WTC11 (cell line): ENCODE data around the gene ERH. TPM values are rescaled to one million over a fixed set of nuclear protein-coding genes. Genes with fewer than 3 reads are reported as not detected.

Experiments used
- ATAC-seq: fragments of 200-7000 bp; cut with Tn5 transposase; 2 replicates; pipeline ENCODE4 v1.10.0; 2021; ENCODE audit warnings: mild to moderate bottlenecking, moderate library complexity
- CTCF ChIA-PET: fragments of 300-600 bp; sonication (Branson Sonifier 250); formaldehyde crosslinking; loops from one replicate; lab custom pipeline; 2021; ENCODE audit warnings: antibody characterized with exemption; lab: Charles Lee
- POLR2A ChIA-PET: fragments of 350-600 bp; sonication (Branson Sonifier 250); formaldehyde crosslinking; loops from one replicate; lab custom pipeline; 2021; ENCODE audit warnings: antibody characterized with exemption; lab: Charles Lee
- DNase-seq: peaks from one replicate; pipeline ENCODE4 v3.0.0; 2021; ENCODE audit warnings: low spot score
- H3K27ac Mint-ChIP-seq: 2 replicates; pipeline ENCODE4 v1.8.0; 2021; ENCODE audit warnings: mixed read lengths
- H3K27me3 Mint-ChIP-seq: 2 replicates; pipeline ENCODE4 v1.8.0; 2021; ENCODE audit warnings: low read depth, mild to moderate bottlenecking, moderate library complexity, mixed read lengths
- H3K36me3 Mint-ChIP-seq: 2 replicates; pipeline ENCODE4 v1.8.0; 2021; ENCODE audit warnings: mixed read lengths
- H3K4me1 Mint-ChIP-seq: 2 replicates; pipeline ENCODE4 v1.8.0; 2022; ENCODE audit warnings: mixed read lengths
- H3K4me3 Mint-ChIP-seq: 2 replicates; pipeline ENCODE4 v1.8.0; 2021; ENCODE audit warnings: mild to moderate bottlenecking, moderate library complexity, mixed read lengths
- H3K9me3 Mint-ChIP-seq: 2 replicates; pipeline ENCODE4 v1.8.0; 2021; ENCODE audit warnings: mixed read lengths
- ATF3 ChIP-seq: sonication (generic); formaldehyde crosslinking; conservative IDR thresholded peaks from 2 replicates; pipeline ENCODE4 v1.8.1; 2022; ENCODE audit warnings: mild to moderate bottlenecking, missing genetic modification reagents
- EMX1 ChIP-seq: fragments of 250-450 bp; sonication (Bioruptor Pico); IDR thresholded peaks from 2 replicates; pipeline ENCODE4 v1.8.0; 2021; ENCODE audit warnings: mild to moderate bottlenecking
- GRHL2 ChIP-seq: fragments of 250-450 bp; sonication (Bioruptor Pico); IDR thresholded peaks from 2 replicates; pipeline ENCODE4 v1.8.0; 2022; ENCODE audit warnings: mild to moderate bottlenecking, moderate library complexity; ENCODE audit not compliant: insufficient replicate concordance, severe bottlenecking
- IRF2 ChIP-seq: sonication (generic); formaldehyde crosslinking; IDR thresholded peaks from 2 replicates; pipeline ENCODE4 v1.8.0; 2022; ENCODE audit warnings: low read depth, missing genetic modification reagents, borderline replicate concordance
- MYBL2 ChIP-seq: sonication (generic); formaldehyde crosslinking; IDR thresholded peaks from 2 replicates; pipeline ENCODE4 v1.8.1; 2023; ENCODE audit warnings: mild to moderate bottlenecking, moderate library complexity, missing genetic modification reagents
- NFYB ChIP-seq: sonication (generic); formaldehyde crosslinking; conservative IDR thresholded peaks from 2 replicates; pipeline ENCODE4 v1.8.0; 2022; ENCODE audit warnings: low read depth, missing genetic modification reagents
- PRDM15 ChIP-seq: sonication (generic); formaldehyde crosslinking; IDR thresholded peaks from 2 replicates; pipeline ENCODE4 v1.8.0; 2022; ENCODE audit warnings: missing genetic modification reagents
- PRRX2 ChIP-seq: fragments of 250-450 bp; sonication (Bioruptor Pico); IDR thresholded peaks from 2 replicates; pipeline ENCODE4 v1.8.0; 2021; ENCODE audit warnings: mild to moderate bottlenecking
- SOX15 ChIP-seq: fragments of 250-450 bp; sonication (Bioruptor Pico); IDR thresholded peaks from 2 replicates; pipeline ENCODE4 v1.9.0; 2021; ENCODE audit warnings: mild to moderate bottlenecking
- TEAD1 ChIP-seq: sonication (generic); formaldehyde crosslinking; IDR thresholded peaks from 2 replicates; pipeline ENCODE4 v1.8.0; 2022; ENCODE audit warnings: mild to moderate bottlenecking, missing genetic modification reagents
- ZMAT4 ChIP-seq: fragments of 250-450 bp; sonication (Bioruptor Pico); IDR thresholded peaks from 2 replicates; pipeline ENCODE4 v1.9.0; 2021; ENCODE audit warnings: mild to moderate bottlenecking
- ZNF138 ChIP-seq: sonication (generic); formaldehyde crosslinking; conservative IDR thresholded peaks from 2 replicates; pipeline ENCODE4 v1.8.1; 2022; ENCODE audit warnings: mild to moderate bottlenecking, moderate library complexity, missing genetic modification reagents
- total RNA-seq: library from RNA; stranded (reverse); gene quantifications from 3 replicates; pipeline ENCODE4 v1.2.3, GENCODE V29; 2021
- TF ChIP-seq, protein P1 (sequence below): sonication (generic); formaldehyde crosslinking; IDR thresholded peaks from 2 replicates; pipeline ENCODE4 v1.8.1; 2022; ENCODE audit warnings: low read depth, mild to moderate bottlenecking, moderate library complexity, missing genetic modification reagents, borderline replicate concordance
- TF ChIP-seq, protein P2 (sequence below): sonication (generic); formaldehyde crosslinking; IDR thresholded peaks from 2 replicates; pipeline ENCODE4 v1.8.1; 2022; ENCODE audit warnings: mild to moderate bottlenecking, missing genetic modification reagents, moderate library complexity, borderline replicate concordance
- TF ChIP-seq, protein P3 (sequence below): sonication (generic); formaldehyde crosslinking; IDR thresholded peaks from 2 replicates; pipeline ENCODE4 v1.8.0; 2023; ENCODE audit warnings: missing genetic modification reagents, mild to moderate bottlenecking, borderline replicate concordance
- TF ChIP-seq, protein P4 (sequence below): sonication (generic); formaldehyde crosslinking; IDR thresholded peaks from 2 replicates; pipeline ENCODE4 v1.8.0; 2022; ENCODE audit warnings: mild to moderate bottlenecking, missing genetic modification reagents
- TF ChIP-seq, protein P5 (sequence below): fragments of 250-450 bp; sonication (Bioruptor Pico); IDR thresholded peaks from 2 replicates; pipeline ENCODE4 v1.9.0; 2021; ENCODE audit warnings: mild to moderate bottlenecking

Gene ERH
- total RNA-seq, 1 experiment from 2014 or later = 363 TPM

DNA sequence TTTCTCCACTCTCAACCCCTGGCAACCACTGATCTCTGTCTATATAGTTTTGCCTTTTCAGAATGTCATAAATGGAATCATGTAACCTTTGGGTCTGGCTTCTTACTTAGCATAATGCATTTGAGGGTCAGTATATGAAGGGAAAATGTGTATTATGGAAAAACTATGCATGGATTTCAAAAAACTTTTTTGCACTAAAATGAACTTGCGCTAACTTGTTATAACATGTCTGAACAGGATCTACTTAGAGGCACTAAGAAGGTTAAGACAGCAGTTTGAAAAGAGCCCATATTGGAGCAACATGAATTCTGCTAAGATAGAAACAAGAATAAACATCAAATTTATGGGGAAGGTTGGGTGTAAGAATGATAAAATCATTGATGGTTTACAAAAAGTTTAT is 29.5 kb upstream of the ERH start (continued):
- TF ChIP-seq TEAD1 (CRISPR knock-in tag) (no peak), GRHL2 (CRISPR knock-in tag) (no peak), ZNF138 (CRISPR knock-in tag) (no peak), PRDM15 (CRISPR knock-in tag) (no peak), PRRX2 (CRISPR knock-in tag) (no peak), ZMAT4 (CRISPR knock-in tag) (no peak), SOX15 (CRISPR knock-in tag) (no peak), MYBL2 (no peak)
- TF ChIP-seq, protein P1, sequence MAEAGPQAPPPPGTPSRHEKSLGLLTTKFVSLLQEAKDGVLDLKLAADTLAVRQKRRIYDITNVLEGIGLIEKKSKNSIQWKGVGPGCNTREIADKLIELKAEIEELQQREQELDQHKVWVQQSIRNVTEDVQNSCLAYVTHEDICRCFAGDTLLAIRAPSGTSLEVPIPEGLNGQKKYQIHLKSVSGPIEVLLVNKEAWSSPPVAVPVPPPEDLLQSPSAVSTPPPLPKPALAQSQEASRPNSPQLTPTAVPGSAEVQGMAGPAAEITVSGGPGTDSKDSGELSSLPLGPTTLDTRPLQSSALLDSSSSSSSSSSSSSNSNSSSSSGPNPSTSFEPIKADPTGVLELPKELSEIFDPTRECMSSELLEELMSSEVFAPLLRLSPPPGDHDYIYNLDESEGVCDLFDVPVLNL (CRISPR knock-in tag) = no peak

DNA sequence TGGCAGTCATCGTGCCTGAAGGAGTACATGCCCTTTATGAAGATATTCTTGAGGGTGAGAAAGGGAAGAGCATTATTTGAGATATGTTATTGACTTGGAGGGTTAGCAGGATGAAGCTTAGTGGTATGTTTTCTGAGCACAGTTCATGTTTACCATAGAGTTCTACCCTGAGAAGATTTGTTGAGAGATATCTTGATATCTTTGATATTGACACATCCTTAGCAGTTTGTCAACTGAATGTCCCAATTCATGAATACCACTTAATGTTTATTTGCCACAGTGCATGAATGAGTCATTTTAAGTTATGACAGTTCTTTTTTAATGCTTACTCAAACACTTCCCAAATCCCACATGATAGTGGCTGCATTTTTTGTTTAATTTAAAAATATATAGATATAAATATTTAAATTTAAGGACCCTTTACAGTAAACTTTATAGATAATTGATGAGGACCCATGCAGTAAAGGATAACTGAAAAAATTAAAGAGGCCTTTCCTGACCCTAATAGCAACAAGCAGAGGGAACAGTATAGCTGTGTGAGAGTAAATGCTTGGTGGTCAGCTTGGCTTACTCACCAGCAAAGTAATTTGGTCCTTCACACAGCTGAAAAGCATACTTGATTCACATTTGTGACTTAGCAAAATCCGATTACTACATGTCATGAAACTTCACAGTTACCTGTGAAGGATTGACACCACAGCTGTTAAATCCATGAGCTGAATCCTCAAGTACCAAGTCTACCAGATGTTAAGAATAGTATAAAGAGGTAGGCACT is 26.2 kb upstream of the ERH start:
- Mint-ChIP-seq H3K27me3 (no peaks in the 10 kb centered on the region), H3K9me3 (peaks cover 20% of the 10 kb centered on the region), H3K27ac (peak overlapping the region; percentile 28; the same call in 1 of the 2 replicates), H3K36me3 (peaks cover 39% of the 10 kb centered on the region), H3K4me1 (no peaks in the 10 kb centered on the region), H3K4me3 (no peak overlapping the region)
- TF ChIP-seq, protein P2, sequence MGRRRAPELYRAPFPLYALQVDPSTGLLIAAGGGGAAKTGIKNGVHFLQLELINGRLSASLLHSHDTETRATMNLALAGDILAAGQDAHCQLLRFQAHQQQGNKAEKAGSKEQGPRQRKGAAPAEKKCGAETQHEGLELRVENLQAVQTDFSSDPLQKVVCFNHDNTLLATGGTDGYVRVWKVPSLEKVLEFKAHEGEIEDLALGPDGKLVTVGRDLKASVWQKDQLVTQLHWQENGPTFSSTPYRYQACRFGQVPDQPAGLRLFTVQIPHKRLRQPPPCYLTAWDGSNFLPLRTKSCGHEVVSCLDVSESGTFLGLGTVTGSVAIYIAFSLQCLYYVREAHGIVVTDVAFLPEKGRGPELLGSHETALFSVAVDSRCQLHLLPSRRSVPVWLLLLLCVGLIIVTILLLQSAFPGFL = no peak
- no peak for TF ChIP-seq TEAD1 (CRISPR knock-in tag)
- TF ChIP-seq, protein P3, sequence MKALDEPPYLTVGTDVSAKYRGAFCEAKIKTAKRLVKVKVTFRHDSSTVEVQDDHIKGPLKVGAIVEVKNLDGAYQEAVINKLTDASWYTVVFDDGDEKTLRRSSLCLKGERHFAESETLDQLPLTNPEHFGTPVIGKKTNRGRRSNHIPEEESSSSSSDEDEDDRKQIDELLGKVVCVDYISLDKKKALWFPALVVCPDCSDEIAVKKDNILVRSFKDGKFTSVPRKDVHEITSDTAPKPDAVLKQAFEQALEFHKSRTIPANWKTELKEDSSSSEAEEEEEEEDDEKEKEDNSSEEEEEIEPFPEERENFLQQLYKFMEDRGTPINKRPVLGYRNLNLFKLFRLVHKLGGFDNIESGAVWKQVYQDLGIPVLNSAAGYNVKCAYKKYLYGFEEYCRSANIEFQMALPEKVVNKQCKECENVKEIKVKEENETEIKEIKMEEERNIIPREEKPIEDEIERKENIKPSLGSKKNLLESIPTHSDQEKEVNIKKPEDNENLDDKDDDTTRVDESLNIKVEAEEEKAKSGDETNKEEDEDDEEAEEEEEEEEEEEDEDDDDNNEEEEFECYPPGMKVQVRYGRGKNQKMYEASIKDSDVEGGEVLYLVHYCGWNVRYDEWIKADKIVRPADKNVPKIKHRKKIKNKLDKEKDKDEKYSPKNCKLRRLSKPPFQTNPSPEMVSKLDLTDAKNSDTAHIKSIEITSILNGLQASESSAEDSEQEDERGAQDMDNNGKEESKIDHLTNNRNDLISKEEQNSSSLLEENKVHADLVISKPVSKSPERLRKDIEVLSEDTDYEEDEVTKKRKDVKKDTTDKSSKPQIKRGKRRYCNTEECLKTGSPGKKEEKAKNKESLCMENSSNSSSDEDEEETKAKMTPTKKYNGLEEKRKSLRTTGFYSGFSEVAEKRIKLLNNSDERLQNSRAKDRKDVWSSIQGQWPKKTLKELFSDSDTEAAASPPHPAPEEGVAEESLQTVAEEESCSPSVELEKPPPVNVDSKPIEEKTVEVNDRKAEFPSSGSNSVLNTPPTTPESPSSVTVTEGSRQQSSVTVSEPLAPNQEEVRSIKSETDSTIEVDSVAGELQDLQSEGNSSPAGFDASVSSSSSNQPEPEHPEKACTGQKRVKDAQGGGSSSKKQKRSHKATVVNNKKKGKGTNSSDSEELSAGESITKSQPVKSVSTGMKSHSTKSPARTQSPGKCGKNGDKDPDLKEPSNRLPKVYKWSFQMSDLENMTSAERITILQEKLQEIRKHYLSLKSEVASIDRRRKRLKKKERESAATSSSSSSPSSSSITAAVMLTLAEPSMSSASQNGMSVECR (CRISPR knock-in tag) = no peak
- TF ChIP-seq ZNF138 (CRISPR knock-in tag) = no peak
- TF ChIP-seq IRF2 (CRISPR knock-in tag) = no peak
- no peak for TF ChIP-seq ATF3 (CRISPR knock-in tag)
- TF ChIP-seq, protein P4, sequence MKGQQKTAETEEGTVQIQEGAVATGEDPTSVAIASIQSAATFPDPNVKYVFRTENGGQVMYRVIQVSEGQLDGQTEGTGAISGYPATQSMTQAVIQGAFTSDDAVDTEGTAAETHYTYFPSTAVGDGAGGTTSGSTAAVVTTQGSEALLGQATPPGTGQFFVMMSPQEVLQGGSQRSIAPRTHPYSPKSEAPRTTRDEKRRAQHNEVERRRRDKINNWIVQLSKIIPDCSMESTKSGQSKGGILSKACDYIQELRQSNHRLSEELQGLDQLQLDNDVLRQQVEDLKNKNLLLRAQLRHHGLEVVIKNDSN (CRISPR knock-in tag) = no peak
- no peak for TF ChIP-seq NFYB (CRISPR knock-in tag)
- TF ChIP-seq, protein P5, sequence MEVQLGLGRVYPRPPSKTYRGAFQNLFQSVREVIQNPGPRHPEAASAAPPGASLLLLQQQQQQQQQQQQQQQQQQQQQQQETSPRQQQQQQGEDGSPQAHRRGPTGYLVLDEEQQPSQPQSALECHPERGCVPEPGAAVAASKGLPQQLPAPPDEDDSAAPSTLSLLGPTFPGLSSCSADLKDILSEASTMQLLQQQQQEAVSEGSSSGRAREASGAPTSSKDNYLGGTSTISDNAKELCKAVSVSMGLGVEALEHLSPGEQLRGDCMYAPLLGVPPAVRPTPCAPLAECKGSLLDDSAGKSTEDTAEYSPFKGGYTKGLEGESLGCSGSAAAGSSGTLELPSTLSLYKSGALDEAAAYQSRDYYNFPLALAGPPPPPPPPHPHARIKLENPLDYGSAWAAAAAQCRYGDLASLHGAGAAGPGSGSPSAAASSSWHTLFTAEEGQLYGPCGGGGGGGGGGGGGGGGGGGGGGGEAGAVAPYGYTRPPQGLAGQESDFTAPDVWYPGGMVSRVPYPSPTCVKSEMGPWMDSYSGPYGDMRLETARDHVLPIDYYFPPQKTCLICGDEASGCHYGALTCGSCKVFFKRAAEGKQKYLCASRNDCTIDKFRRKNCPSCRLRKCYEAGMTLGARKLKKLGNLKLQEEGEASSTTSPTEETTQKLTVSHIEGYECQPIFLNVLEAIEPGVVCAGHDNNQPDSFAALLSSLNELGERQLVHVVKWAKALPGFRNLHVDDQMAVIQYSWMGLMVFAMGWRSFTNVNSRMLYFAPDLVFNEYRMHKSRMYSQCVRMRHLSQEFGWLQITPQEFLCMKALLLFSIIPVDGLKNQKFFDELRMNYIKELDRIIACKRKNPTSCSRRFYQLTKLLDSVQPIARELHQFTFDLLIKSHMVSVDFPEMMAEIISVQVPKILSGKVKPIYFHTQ (CRISPR knock-in tag) = no peak
- TF ChIP-seq EMX1 = no peak
- DNase-seq = no peak
- ATAC-seq = no peak
- ChIA-PET CTCF (no interaction called here), POLR2A (no interaction called here)
